DMS53 treated with DMSO at 0.1 percent for 48 hours (cell line): ENCODE results near the gene GADD45A.

ENCODE experiments used
- DNase-seq: peaks from one replicate; lab custom pipeline; 2025; ENCODE audit not compliant: unreplicated experiment; lab: John Stamatoyannopoulos, UW

The GADD45A gene

GRCh38 chr1:67688526-67689219 lies 3.7 kb downstream of the GADD45A start:
- peak; percentile 33 for DNase-seq

GRCh38 chr1:67689267-67690017 lies 4.4 kb downstream of the GADD45A start:
- DNase-seq = no peak

GRCh38 chr1:67690018-67690363 lies 5.0 kb downstream of the GADD45A start:
- no peak for DNase-seq

GRCh38 chr1:67690411-67690810 lies 5.4 kb downstream of the GADD45A start:
- no peak for DNase-seq

- DNase-seq = peak; percentile 83
Measured at GRCh38 chr1:67691712-67692111, 6.7 kb downstream of the GADD45A start.

GRCh38 chr1:67695963-67696362 lies 11.0 kb downstream of the GADD45A start:
- no peak for DNase-seq

- DNase-seq = no peak
Measured at GRCh38 chr1:67696708-67697107, 11.7 kb downstream of the GADD45A start.

- DNase-seq = no peak
Measured at GRCh38 chr1:67700220-67700619, 15.2 kb downstream of the GADD45A start.

- peak; percentile 89 for DNase-seq
Measured at GRCh38 chr1:67700692-67701410, 15.8 kb downstream of the GADD45A start.

- no peak for DNase-seq
Measured at GRCh38 chr1:67701876-67702275, 16.9 kb downstream of the GADD45A start.

- no peak for DNase-seq
Measured at GRCh38 chr1:67704351-67704750, 19.4 kb downstream of the GADD45A start.

GRCh38 chr1:67705735-67706453 lies 20.9 kb downstream of the GADD45A start:
- no peak for DNase-seq

- peak; percentile 98 for DNase-seq
Measured at GRCh38 chr1:67708606-67709005, 23.6 kb downstream of the GADD45A start.

GRCh38 chr1:67710417-67710816 lies 25.4 kb downstream of the GADD45A start:
- no peak for DNase-seq

GRCh38 chr1:67711158-67711854 lies 26.3 kb downstream of the GADD45A start:
- no peak for DNase-seq

- DNase-seq = peak; percentile 69
Measured at GRCh38 chr1:67711855-67712212, 26.8 kb downstream of the GADD45A start.

GRCh38 chr1:67713057-67713846 lies 28.3 kb downstream of the GADD45A start:
- DNase-seq = peak; percentile 91

- DNase-seq = no peak
Measured at GRCh38 chr1:67715819-67716218, 30.8 kb downstream of the GADD45A start.

- peak; percentile 33 for DNase-seq
Measured at GRCh38 chr1:67716800-67717199, 31.8 kb downstream of the GADD45A start.

- peak; percentile 60 for DNase-seq
Measured at GRCh38 chr1:67717876-67718275, 32.9 kb downstream of the GADD45A start.
